ENCODE data around the gene VCL.

DNA sequence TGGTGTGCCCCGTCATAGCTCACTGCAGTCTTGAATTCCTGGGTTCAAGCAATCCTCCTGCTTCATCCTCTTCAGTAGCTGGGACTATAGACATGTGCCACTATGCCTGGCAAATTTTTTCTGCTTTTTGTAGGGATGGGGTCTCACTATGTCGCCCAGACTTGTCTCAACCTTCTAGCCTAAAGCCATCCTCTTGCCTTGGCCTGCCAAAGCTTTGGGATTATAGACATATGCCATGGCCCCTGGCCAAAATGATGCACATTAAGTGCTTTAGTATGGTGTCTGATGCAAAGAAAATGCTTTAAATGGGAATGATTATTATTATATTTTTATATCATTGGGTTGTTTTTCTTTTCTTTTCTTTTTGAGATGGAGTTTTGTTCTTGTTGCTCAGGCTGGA, 33.2 kb upstream of the VCL start:
- TF ChIP-seq, protein P1, sequence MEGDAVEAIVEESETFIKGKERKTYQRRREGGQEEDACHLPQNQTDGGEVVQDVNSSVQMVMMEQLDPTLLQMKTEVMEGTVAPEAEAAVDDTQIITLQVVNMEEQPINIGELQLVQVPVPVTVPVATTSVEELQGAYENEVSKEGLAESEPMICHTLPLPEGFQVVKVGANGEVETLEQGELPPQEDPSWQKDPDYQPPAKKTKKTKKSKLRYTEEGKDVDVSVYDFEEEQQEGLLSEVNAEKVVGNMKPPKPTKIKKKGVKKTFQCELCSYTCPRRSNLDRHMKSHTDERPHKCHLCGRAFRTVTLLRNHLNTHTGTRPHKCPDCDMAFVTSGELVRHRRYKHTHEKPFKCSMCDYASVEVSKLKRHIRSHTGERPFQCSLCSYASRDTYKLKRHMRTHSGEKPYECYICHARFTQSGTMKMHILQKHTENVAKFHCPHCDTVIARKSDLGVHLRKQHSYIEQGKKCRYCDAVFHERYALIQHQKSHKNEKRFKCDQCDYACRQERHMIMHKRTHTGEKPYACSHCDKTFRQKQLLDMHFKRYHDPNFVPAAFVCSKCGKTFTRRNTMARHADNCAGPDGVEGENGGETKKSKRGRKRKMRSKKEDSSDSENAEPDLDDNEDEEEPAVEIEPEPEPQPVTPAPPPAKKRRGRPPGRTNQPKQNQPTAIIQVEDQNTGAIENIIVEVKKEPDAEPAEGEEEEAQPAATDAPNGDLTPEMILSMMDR (conservative IDR thresholded peaks at IDR 0.05; ENCODE audit: low read depth, low read length) = no peak
- no peak for TF ChIP-seq EZH2 (IDR thresholded peaks at IDR 0.05; ENCODE audit: low read length, unreplicated experiment)
- TF ChIP-seq EZH2phosphoT487 (IDR thresholded peaks at IDR 0.05; ENCODE audit: borderline replicate concordance, low read length) = no peak
